C4-2B (cell line): ENCODE measurements around the gene AGBL2.

Source experiments
- H3K27ac ChIP-seq: fragments of 450-650 bp; 2 replicates; pipeline ENCODE4 v1.5.1; 2017
- CTCF ChIP-seq: fragments of 450-650 bp; conservative IDR thresholded peaks from 2 replicates; pipeline ENCODE4 v1.5.1; 2017; ENCODE audit warnings: mild to moderate bottlenecking
- ZFX ChIP-seq: fragments of 450-650 bp; IDR thresholded peaks from 2 replicates; pipeline ENCODE4 v1.6.1; 2017

The AGBL2 gene

GRCh38 chr11:47620836-47621378, 94.3 kb downstream of the AGBL2 start:
- TF ChIP-seq ZFX (no peak), CTCF (no peak)
- H3K27ac ChIP-seq = no peak overlapping the region

- no peak overlapping the region for H3K27ac ChIP-seq
- TF ChIP-seq ZFX = no peak
- no peak; the same call in 1 of the 2 replicates for TF ChIP-seq CTCF
Observed at GRCh38 chr11:47617417-47617809, 97.8 kb downstream of the AGBL2 start.

- H3K27ac ChIP-seq = no peak overlapping the region
- no peak; the same call in 1 of the 2 replicates for TF ChIP-seq CTCF
- no peak for TF ChIP-seq ZFX
Observed at GRCh38 chr11:47616726-47617416, 98.3 kb downstream of the AGBL2 start.

- no peak overlapping the region for H3K27ac ChIP-seq
- TF ChIP-seq ZFX (no peak), CTCF (no peak)
Observed at GRCh38 chr11:47615249-47615648, 99.9 kb downstream of the AGBL2 start.

- TF ChIP-seq CTCF (no peak), ZFX (no peak)
- no peak overlapping the region for H3K27ac ChIP-seq
Observed at GRCh38 chr11:47611348-47611794, 103.8 kb downstream of the AGBL2 start.

GRCh38 chr11:47609675-47610074, 105.5 kb downstream of the AGBL2 start:
- TF ChIP-seq ZFX (no peak), CTCF (no peak)
- H3K27ac ChIP-seq = no peak overlapping the region
